Measurements from ENCODE around the gene PHC2. TPM values are rescaled to one million over a fixed set of nuclear protein-coding genes. Genes with fewer than 3 reads are reported as not detected.

Gene PHC2, protein sequence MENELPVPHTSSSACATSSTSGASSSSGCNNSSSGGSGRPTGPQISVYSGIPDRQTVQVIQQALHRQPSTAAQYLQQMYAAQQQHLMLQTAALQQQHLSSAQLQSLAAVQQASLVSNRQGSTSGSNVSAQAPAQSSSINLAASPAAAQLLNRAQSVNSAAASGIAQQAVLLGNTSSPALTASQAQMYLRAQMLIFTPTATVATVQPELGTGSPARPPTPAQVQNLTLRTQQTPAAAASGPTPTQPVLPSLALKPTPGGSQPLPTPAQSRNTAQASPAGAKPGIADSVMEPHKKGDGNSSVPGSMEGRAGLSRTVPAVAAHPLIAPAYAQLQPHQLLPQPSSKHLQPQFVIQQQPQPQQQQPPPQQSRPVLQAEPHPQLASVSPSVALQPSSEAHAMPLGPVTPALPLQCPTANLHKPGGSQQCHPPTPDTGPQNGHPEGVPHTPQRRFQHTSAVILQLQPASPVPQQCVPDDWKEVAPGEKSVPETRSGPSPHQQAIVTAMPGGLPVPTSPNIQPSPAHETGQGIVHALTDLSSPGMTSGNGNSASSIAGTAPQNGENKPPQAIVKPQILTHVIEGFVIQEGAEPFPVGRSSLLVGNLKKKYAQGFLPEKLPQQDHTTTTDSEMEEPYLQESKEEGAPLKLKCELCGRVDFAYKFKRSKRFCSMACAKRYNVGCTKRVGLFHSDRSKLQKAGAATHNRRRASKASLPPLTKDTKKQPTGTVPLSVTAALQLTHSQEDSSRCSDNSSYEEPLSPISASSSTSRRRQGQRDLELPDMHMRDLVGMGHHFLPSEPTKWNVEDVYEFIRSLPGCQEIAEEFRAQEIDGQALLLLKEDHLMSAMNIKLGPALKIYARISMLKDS
- total RNA-seq, result 59.8 TPM

DNA sequence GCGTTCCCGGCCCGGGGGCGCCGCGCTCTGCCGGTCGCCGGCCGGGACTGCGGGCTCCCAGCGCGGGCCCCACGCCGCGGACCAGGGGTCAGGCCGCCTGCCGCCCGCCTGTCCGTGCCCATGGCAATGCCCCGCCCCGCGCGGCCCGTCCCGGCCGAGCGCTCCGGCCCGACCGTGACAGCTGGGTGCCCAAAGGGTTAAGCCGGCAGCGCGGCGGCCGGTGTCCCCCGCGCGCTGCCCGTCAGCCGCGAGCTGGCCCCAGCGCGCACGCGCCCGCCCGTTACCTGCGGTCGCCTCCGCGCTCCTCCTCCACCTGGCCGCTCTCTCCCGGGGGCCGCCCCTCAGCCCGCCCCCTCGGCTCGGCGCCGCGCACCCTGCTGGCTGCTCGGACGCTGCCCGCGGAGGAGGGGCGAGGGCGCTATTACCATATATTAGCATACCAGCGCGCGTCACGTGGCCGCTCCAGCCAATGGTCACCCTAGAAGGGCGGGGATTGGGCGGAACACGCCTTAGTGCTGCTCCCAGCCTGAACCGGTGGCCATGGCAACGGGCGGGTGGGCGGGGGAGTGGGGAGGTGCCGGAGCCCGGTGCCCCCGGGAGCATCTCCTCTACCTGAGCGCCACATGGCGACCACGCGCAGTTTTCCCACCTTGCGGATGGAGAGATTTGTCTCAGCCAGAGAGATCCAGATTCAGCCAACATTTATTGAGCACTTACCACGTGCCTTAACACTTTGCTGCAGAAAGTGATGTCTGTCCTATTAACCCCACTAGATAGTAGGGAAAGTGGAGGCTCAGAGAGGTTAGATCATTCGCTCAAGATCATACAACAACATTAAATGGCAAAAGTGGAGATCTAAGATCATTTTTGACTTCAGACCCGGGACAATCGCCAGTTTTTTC, at the start of gene PHC2:
TSS of gene PHC2 (minus strand) at position 404 of the 902 bp plus-strand sequence. CDS start 55,556 bp downstream, outside the sequence.

DNA sequence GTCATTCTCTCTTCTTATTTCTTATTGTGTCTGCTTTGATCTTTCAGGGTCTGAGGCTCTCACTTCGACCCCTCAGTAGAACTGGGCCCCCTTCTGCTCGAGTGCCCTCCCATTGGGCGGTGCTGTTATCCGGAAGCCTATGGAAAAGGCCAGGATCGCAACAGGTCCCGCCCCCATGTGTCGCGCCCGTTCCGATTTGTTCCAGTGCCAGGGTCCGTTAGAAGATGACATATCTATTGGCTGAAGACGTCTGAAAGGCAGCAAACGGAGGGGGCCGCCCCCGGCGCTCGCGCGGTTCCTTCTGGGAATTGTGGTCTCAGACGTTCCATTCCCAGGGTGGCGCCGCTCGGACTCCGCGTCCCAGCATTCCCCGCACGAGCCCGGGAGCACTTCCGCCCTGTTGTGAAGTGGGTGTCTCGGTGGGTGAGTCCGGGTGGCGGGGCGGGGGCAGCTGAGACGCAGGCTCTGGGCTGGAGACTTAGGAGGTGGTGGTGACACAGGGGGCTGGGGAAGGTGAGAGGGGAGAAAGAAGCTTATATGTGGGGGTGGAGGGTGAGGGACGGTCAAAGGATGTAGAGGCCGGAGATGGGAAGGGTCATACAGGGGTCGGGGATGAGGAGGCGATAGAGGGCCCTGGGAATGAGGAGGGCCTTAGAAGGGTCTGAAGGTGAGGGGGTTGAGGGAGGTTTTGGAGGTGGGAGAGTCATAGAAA, 41.5 kb upstream of the PHC2 start, which contains the start of gene ZSCAN20:
TSS of gene ZSCAN20 (plus strand) at position 377 of the 712 bp plus-strand sequence. CDS start 6,644 bp downstream, outside the sequence.

GRCh38 chr1:33320619-33321165, 110.2 kb downstream of the PHC2 start, which contains the start of gene A3GALT2:
A3GALT2 (minus strand) TSS chr1:33321098; CDS start chr1:33321098, 0 bp downstream.

Small RNA genes lying within 50 kb of the gene (small RNA-seq; reads per million reads assigned to genes)
- gene RN7SKP16 (ENCODE audit: low replicate concordance), result not detected

Other genes starting within 250 kb of the PHC2 start
- gene TRIM62, start 249.1 kb downstream of the PHC2 start, total RNA-seq, result 6.3 TPM
- gene ZNF362, start 174.6 kb downstream of the PHC2 start, total RNA-seq, result 23.5 TPM
- gene A3GALT2, start 110.0 kb downstream of the PHC2 start, total RNA-seq, result not detected
- gene ZSCAN20, start 41.5 kb upstream of the PHC2 start, total RNA-seq, result 15.0 TPM